ENCODE results near the gene HMGN3.

HMGN3 gene

GRCh38 chr6:79173378-79173777 lies 61.1 kb downstream of the HMGN3 start:
- no peak for DNase-seq

DNA sequence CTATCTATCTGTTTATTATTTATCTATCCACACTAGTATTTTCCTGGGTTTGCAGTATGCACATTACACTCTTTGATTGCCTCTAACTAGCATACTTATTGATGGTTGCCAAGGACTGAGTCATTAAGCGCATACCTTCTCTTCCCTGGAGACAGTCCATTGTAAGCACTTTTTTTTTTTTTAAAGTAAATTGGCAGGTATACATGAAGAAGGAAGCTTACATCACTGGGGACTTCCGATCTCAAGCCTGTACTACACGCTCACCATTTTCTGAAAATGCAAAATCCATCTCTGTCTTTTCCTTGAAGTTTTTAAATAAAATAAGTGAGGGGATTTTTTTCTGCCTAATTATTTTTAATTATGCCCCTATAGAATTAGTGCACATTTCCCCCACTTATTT lies 63.5 kb downstream of the HMGN3 start:
- no peak for DNase-seq

GRCh38 chr6:79170431-79170830 lies 64.1 kb downstream of the HMGN3 start:
- no peak for DNase-seq

DNA sequence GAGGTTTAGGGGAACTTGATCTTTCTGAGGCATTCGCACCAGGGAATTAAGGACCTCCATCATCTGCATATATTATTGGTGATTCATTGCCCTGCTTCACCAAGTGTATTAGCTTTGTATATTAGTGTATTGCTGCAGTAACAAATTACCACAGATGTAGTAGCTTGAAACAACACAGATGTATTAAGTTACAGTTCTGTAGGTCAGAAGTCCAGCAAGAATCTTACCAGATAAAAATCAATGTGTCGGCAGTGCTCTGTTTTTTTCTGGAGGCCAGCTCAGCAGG lies 65.8 kb downstream of the HMGN3 start:
- no peak for DNase-seq

DNA sequence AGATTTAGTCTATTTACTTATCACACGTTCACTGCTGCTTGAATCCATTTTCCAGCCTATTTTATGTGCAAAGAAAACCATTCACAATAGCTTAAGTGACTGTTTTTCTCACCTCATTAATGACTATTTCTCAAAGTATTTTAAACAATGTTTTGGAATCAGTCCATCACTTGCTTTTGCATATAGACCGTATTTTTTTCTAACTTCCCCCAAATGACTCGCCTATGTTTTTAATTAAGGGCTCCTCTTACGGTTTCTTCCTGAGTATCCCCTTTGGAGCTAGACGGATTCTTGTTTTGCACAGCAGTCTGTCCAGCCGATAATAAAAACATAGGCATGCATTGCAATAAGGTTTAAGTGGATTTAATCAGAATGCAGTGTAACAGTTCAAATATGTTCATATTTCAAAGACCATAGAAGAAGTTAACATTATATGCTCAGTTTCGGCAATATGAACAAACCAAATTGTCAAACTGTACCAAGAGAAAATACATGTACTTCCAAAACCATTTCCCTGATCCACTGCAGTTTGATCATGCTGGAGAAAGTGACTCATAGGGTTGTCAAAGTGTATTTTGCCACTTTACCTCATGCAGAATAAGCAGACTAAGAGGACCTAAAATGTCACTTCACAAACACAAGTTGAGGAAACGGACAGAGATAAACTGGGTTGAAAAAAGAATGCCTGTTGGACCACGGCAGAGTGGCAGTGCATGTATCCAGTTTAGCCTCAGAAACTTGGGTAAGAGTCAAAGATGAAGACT lies 66.4 kb downstream of the HMGN3 start:
- DNase-seq, result no peak

DNA sequence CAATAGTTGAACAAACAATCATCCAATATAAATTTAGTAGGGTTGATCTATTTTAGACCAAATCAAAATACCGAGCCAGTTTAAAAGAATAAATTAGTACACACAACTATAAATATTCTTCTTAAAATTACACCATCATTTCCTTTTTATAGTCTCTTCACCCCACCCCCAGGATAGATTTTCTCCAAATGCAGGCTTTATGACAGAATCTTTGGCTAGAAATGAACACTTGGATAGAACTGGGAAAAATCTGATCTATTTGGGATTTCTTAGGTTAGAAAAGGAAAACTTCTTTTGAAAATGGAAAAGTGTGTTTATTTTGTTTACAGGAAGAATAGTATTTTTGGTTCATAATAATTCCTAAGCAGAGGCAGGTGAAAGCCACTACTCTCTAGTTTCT lies 74.6 kb downstream of the HMGN3 start:
- no peak for DNase-seq

DNA sequence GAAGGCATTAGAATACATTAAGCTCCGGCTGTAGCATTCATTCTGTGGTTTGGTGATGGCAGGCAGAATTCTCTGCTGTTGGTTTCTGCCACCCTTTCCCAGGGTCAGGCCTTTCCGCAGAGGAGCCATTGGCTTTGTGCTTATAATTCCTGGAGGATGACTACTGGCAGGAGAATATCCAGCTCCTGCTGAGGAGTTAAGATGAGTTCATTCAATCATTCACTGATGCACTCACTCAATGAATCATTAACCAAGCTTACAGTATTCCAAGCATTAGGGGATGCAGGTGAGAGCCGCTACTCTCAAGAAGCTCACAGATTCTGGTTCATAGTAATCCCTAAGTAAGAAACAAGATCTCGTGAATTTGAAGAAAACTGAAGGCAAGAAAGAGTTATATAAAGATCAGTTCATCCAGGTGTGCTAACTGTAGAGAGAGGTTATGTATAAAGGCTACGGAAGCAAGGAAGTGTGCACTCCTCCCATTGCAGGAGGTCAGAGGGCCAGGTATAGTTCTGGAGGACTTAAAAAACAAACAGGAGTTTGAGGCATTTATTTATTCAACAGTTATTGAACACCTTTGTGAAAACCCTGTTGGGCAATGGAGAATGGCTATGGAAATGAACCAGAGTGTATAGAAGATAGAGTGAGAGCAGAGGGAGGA lies 75.5 kb downstream of the HMGN3 start:
- no peak for DNase-seq

GRCh38 chr6:79157961-79158644 lies 76.4 kb downstream of the HMGN3 start:
- DNase-seq, result no peak

DNA sequence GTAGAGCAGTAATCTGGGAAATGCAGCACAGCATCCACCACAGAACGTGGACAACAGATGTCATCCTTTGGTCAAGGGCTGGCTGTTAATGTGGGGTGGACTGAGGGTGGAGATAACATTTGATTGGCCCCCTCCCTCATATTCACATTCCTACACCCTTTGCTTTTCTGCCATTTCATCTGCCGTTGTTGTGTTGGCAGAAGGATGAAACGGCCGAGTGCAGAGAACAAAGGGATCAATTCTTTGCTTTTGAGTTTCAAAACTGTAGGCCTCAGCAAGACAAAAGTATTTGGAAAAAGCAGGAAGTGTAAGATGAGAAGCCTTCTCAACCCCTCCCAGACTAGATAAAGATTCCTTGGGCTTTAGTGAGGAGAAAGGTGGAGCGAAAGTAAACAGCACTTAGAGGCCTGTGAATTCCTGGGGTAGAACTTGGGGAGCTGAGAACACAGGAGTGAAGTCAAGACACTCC lies 82.2 kb downstream of the HMGN3 start:
- no peak for DNase-seq
